ENCODE data around the gene ARHGEF17.
"Not testable (repeated sequence)": the region's sequence is repeated elsewhere in the genome, so short reads cannot be mapped to it uniquely, and the experiment has no call there.

Gene ARHGEF17

GRCh38 chr11:73271936-73272679 is 36.0 kb upstream of the ARHGEF17 start, which contains the start of gene P2RY6:
P2RY6 (plus strand) TSS chr11:73272338; CDS start chr11:73296519, 24,181 bp downstream.
- DNase-seq (ENCODE audit: low read depth in 2 of 2) = no peak

- no peak for DNase-seq (ENCODE audit: low read depth in 2 of 2)
Observed at GRCh38 chr11:73272680-73273038, 35.4 kb upstream of the ARHGEF17 start.

GRCh38 chr11:73273222-73273895 is 34.7 kb upstream of the ARHGEF17 start:
- DNase-seq (ENCODE audit: low read depth in 2 of 2) = no peak

- not testable (repeated sequence) for DNase-seq (ENCODE audit: low read depth in 2 of 2)
Observed at GRCh38 chr11:73274191-73274590, 33.9 kb upstream of the ARHGEF17 start.

- no peak for DNase-seq (ENCODE audit: low read depth in 2 of 2)
Observed at GRCh38 chr11:73274722-73275380, 33.2 kb upstream of the ARHGEF17 start.

- DNase-seq (ENCODE audit: low read depth in 2 of 2) = no peak
Observed at GRCh38 chr11:73275381-73275750, 32.7 kb upstream of the ARHGEF17 start.

- DNase-seq (ENCODE audit: low read depth in 2 of 2) = no peak
Observed at GRCh38 chr11:73277467-73277866, 30.6 kb upstream of the ARHGEF17 start.

GRCh38 chr11:73280626-73281025 is 27.4 kb upstream of the ARHGEF17 start:
- DNase-seq (ENCODE audit: low read depth in 2 of 2) = no peak

- DNase-seq (ENCODE audit: low read depth in 2 of 2) = no peak
Observed at GRCh38 chr11:73281201-73281741, 26.8 kb upstream of the ARHGEF17 start.

- DNase-seq (ENCODE audit: low read depth in 2 of 2) = no peak
Observed at GRCh38 chr11:73281796-73282660, 26.0 kb upstream of the ARHGEF17 start.

- no peak for DNase-seq (ENCODE audit: low read depth in 2 of 2)
Observed at GRCh38 chr11:73283276-73284000, 24.6 kb upstream of the ARHGEF17 start.

- DNase-seq (ENCODE audit: low read depth in 2 of 2) = no peak
Observed at GRCh38 chr11:73284106-73284505, 24.0 kb upstream of the ARHGEF17 start.

GRCh38 chr11:73285721-73286120 is 22.4 kb upstream of the ARHGEF17 start:
- DNase-seq (ENCODE audit: low read depth in 2 of 2) = no peak

GRCh38 chr11:73286240-73286810 is 21.8 kb upstream of the ARHGEF17 start:
- DNase-seq (ENCODE audit: low read depth in 2 of 2) = no peak

GRCh38 chr11:73287400-73288101 is 20.5 kb upstream of the ARHGEF17 start:
- DNase-seq (ENCODE audit: low read depth in 2 of 2) = no peak

GRCh38 chr11:73288192-73288872 is 19.7 kb upstream of the ARHGEF17 start:
- DNase-seq (ENCODE audit: low read depth in 2 of 2) = no peak

GRCh38 chr11:73288873-73289707 is 19.0 kb upstream of the ARHGEF17 start:
- no peak for DNase-seq (ENCODE audit: low read depth in 2 of 2)

GRCh38 chr11:73290536-73290935 is 17.5 kb upstream of the ARHGEF17 start:
- no peak for DNase-seq (ENCODE audit: low read depth in 2 of 2)
